ENCODE results near the gene ABCC4.

GRCh38 chr13:95245071-95245470, 56.2 kb downstream of the ABCC4 start:
- TF ChIP-seq CTCF (IDR thresholded peaks at IDR 0.05 in 2 of 3, conservative IDR thresholded peaks at IDR 0.05 in 1 of 3; ENCODE audit: borderline replicate concordance in 1 of 3, insufficient read depth in 1 of 3, low read depth in 2 of 3, low read length in 2 of 3) (no peak), MAX (IDR thresholded peaks at IDR 0.05) (no peak), POLR2AphosphoS5 (IDR thresholded peaks at IDR 0.05; ENCODE audit: low read depth, low read length) (no peak), SIN3A (IDR thresholded peaks at IDR 0.05; ENCODE audit: low read depth) (no peak), POLR2A (IDR thresholded peaks at IDR 0.05; ENCODE audit: borderline replicate concordance, extremely low read depth, insufficient read depth, insufficient read length) (no peak), ZBTB33 (IDR thresholded peaks at IDR 0.05; ENCODE audit: extremely low read depth, insufficient replicate concordance, low read length) (no peak), ZFX (IDR thresholded peaks at IDR 0.05) (no peak), EZH2 (IDR thresholded peaks at IDR 0.05) (no peak), ZNF274 (IDR thresholded peaks at IDR 0.05; ENCODE audit: low read depth, low read length) (no peak), JUND (IDR thresholded peaks at IDR 0.05) (no peak), EGR1 (IDR thresholded peaks at IDR 0.05; ENCODE audit: low read depth) (no peak)
